ENCODE data around the gene VAPA.

Gene VAPA

GRCh38 chr18:9924371-9924943, 10.6 kb downstream of the VAPA start:
- no peak for DNase-seq
- Histone ChIP-seq H3K79me1 (ENCODE audit: low read length) (no peaks in the 10 kb centered on the region), H3K4ac (ENCODE audit: low read depth, low read length) (no peak overlapping the region), H2AFZ (ENCODE audit: insufficient read depth, low read length, poor library complexity) (no peak overlapping the region), H3K4me2 (ENCODE audit: low read length) (no peak overlapping the region), H3K79me2 (ENCODE audit: control insufficient read depth, insufficient read depth, low read length, poor library complexity) (peaks cover 10% of the 10 kb centered on the region), H3K4me1 (ENCODE audit: control insufficient read depth in 1 of 2, insufficient read depth in 2 of 2, low read length in 2 of 2) (peaks cover 4 to 15% of the 10 kb centered on the region in 2 experiments), H3K23ac (ENCODE audit: low read length) (no peak overlapping the region), H3K9me3 (ENCODE audit: insufficient read depth, low read depth, low read length) (no peaks in the 10 kb centered on the region), H2BK12ac (ENCODE audit: low read length) (no peak overlapping the region), H3K4me3 (ENCODE audit: low read depth, low read length) (no peak overlapping the region), H4K12ac (ENCODE audit: low read depth, low read length) (no peak overlapping the region), H3K18ac (ENCODE audit: low read length) (no peak overlapping the region), H4K8ac (ENCODE audit: low read depth, low read length) (no peak overlapping the region), H3K14ac (ENCODE audit: low read length) (no peak overlapping the region), H2BK120ac (ENCODE audit: insufficient read depth, low read length, poor library complexity) (no peak overlapping the region), H4K91ac (ENCODE audit: low read depth, low read length) (no peak overlapping the region), H3K27ac (ENCODE audit: low read depth, low read length) (no peak overlapping the region), H3K27me3 (ENCODE audit: insufficient read depth, low read length) (no peaks in the 10 kb centered on the region), H2AK5ac (ENCODE audit: low read length) (no peak overlapping the region), H2BK5ac (ENCODE audit: low read depth, low read length, poor library complexity) (no peak overlapping the region), H3K9ac (ENCODE audit: low read length) (no peak overlapping the region), H3K36me3 (ENCODE audit: control insufficient read depth in 1 of 2, insufficient read depth in 2 of 2, low read length in 2 of 2) (no peaks in the 10 kb centered on the region)
- WGBS (ENCODE audit: extremely low coverage, insufficient coverage, insufficient read length): no CpG with 5 or more reads among the region's 4 CpGs

GRCh38 chr18:9925369-9925768, 11.6 kb downstream of the VAPA start:
- no peak for DNase-seq
- no CpG with 5 or more reads among the region's 1 CpG for WGBS (ENCODE audit: extremely low coverage, insufficient coverage, insufficient read length)
- Histone ChIP-seq H3K4me3 (ENCODE audit: low read depth, low read length) (no peak overlapping the region), H3K4me1 (ENCODE audit: control insufficient read depth in 1 of 2, insufficient read depth in 2 of 2, low read length in 2 of 2) (peaks cover 4 to 12% of the 10 kb centered on the region in 2 experiments), H2BK5ac (ENCODE audit: low read depth, low read length, poor library complexity) (no peak overlapping the region), H3K36me3 (ENCODE audit: control insufficient read depth in 1 of 2, insufficient read depth in 2 of 2, low read length in 2 of 2) (no peaks in the 10 kb centered on the region), H3K9me3 (ENCODE audit: insufficient read depth, low read depth, low read length) (no peaks in the 10 kb centered on the region), H3K14ac (ENCODE audit: low read length) (no peak overlapping the region), H3K23ac (ENCODE audit: low read length) (no peak overlapping the region), H3K27me3 (ENCODE audit: insufficient read depth, low read length) (no peaks in the 10 kb centered on the region), H4K12ac (ENCODE audit: low read depth, low read length) (no peak overlapping the region), H3K9ac (ENCODE audit: low read length) (no peak overlapping the region), H4K8ac (ENCODE audit: low read depth, low read length) (no peak overlapping the region), H3K4ac (ENCODE audit: low read depth, low read length) (no peak overlapping the region), H3K79me2 (ENCODE audit: control insufficient read depth, insufficient read depth, low read length, poor library complexity) (peaks cover 6% of the 10 kb centered on the region), H3K4me2 (ENCODE audit: low read length) (no peak overlapping the region), H4K91ac (ENCODE audit: low read depth, low read length) (no peak overlapping the region), H2AK5ac (ENCODE audit: low read length) (no peak overlapping the region), H3K27ac (ENCODE audit: low read depth, low read length) (no peak overlapping the region), H2BK12ac (ENCODE audit: low read length) (no peak overlapping the region), H3K18ac (ENCODE audit: low read length) (no peak overlapping the region), H3K79me1 (ENCODE audit: low read length) (no peaks in the 10 kb centered on the region), H2BK120ac (ENCODE audit: insufficient read depth, low read length, poor library complexity) (no peak overlapping the region), H2AFZ (ENCODE audit: insufficient read depth, low read length, poor library complexity) (no peak overlapping the region)

GRCh38 chr18:9925795-9926194, 12.0 kb downstream of the VAPA start:
- no peak overlapping the region for H4K91ac ChIP-seq (ENCODE audit: low read depth, low read length)
- H4K8ac ChIP-seq (ENCODE audit: low read depth, low read length): no peak overlapping the region
- no peaks in the 10 kb centered on the region for H3K9me3 ChIP-seq (ENCODE audit: insufficient read depth, low read depth, low read length)
- no peak overlapping the region for H2BK12ac ChIP-seq (ENCODE audit: low read length)
- no peak overlapping the region for H3K27ac ChIP-seq (ENCODE audit: low read depth, low read length)
- no peak overlapping the region for H2BK120ac ChIP-seq (ENCODE audit: insufficient read depth, low read length, poor library complexity)
- H3K27me3 ChIP-seq (ENCODE audit: insufficient read depth, low read length): no peaks in the 10 kb centered on the region
- H3K4me1 ChIP-seq (ENCODE audit: control insufficient read depth in 1 of 2, insufficient read depth in 2 of 2, low read length in 2 of 2): peaks cover 4 to 9% of the 10 kb centered on the region in 2 experiments
- no peak overlapping the region for H3K14ac ChIP-seq (ENCODE audit: low read length)
- WGBS (ENCODE audit: extremely low coverage, insufficient coverage, insufficient read length): no CpG with 5 or more reads among the region's 4 CpGs
- no peak for DNase-seq
- H3K23ac ChIP-seq (ENCODE audit: low read length): no peak overlapping the region
- no peak overlapping the region for H3K4me3 ChIP-seq (ENCODE audit: low read depth, low read length)
- no peak overlapping the region for H3K4ac ChIP-seq (ENCODE audit: low read depth, low read length)
- H3K79me1 ChIP-seq (ENCODE audit: low read length): no peaks in the 10 kb centered on the region
- no peak overlapping the region for H3K4me2 ChIP-seq (ENCODE audit: low read length)
- no peaks in the 10 kb centered on the region for H3K36me3 ChIP-seq (ENCODE audit: control insufficient read depth in 1 of 2, insufficient read depth in 2 of 2, low read length in 2 of 2)
- H2AK5ac ChIP-seq (ENCODE audit: low read length): no peak overlapping the region
- H3K18ac ChIP-seq (ENCODE audit: low read length): no peak overlapping the region
- no peak overlapping the region for H3K9ac ChIP-seq (ENCODE audit: low read length)
- H2BK5ac ChIP-seq (ENCODE audit: low read depth, low read length, poor library complexity): no peak overlapping the region
- H4K12ac ChIP-seq (ENCODE audit: low read depth, low read length): no peak overlapping the region
- H3K79me2 ChIP-seq (ENCODE audit: control insufficient read depth, insufficient read depth, low read length, poor library complexity): peaks cover 4% of the 10 kb centered on the region
- no peak overlapping the region for H2AFZ ChIP-seq (ENCODE audit: insufficient read depth, low read length, poor library complexity)

GRCh38 chr18:9926223-9926894, 12.5 kb downstream of the VAPA start:
- Histone ChIP-seq H3K79me1 (ENCODE audit: low read length) (no peaks in the 10 kb centered on the region), H3K4ac (ENCODE audit: low read depth, low read length) (peak overlapping the region; percentile 11), H2AFZ (ENCODE audit: insufficient read depth, low read length, poor library complexity) (no peak overlapping the region), H3K9ac (ENCODE audit: low read length) (no peak overlapping the region), H3K4me1 (ENCODE audit: control insufficient read depth in 1 of 2, insufficient read depth in 2 of 2, low read length in 2 of 2) (peaks cover 4 to 9% of the 10 kb centered on the region in 2 experiments), H4K12ac (ENCODE audit: low read depth, low read length) (no peak overlapping the region), H3K4me3 (ENCODE audit: low read depth, low read length) (no peak overlapping the region), H3K36me3 (ENCODE audit: control insufficient read depth in 1 of 2, insufficient read depth in 2 of 2, low read length in 2 of 2) (no peaks in the 10 kb centered on the region), H4K91ac (ENCODE audit: low read depth, low read length) (no peak overlapping the region), H3K23ac (ENCODE audit: low read length) (no peak overlapping the region), H3K4me2 (ENCODE audit: low read length) (no peak overlapping the region), H3K27ac (ENCODE audit: low read depth, low read length) (no peak overlapping the region), H4K8ac (ENCODE audit: low read depth, low read length) (no peak overlapping the region), H2AK5ac (ENCODE audit: low read length) (no peak overlapping the region), H2BK5ac (ENCODE audit: low read depth, low read length, poor library complexity) (no peak overlapping the region), H3K9me3 (ENCODE audit: insufficient read depth, low read depth, low read length) (no peaks in the 10 kb centered on the region), H3K79me2 (ENCODE audit: control insufficient read depth, insufficient read depth, low read length, poor library complexity) (peaks cover 4% of the 10 kb centered on the region), H2BK120ac (ENCODE audit: insufficient read depth, low read length, poor library complexity) (no peak overlapping the region), H2BK12ac (ENCODE audit: low read length) (no peak overlapping the region), H3K14ac (ENCODE audit: low read length) (no peak overlapping the region), H3K27me3 (ENCODE audit: insufficient read depth, low read length) (no peaks in the 10 kb centered on the region), H3K18ac (ENCODE audit: low read length) (no peak overlapping the region)
- no peak for DNase-seq
- WGBS (ENCODE audit: extremely low coverage, insufficient coverage, insufficient read length): no CpG with 5 or more reads among the region's 2 CpGs
